NB4 (cell line): ENCODE measurements around the gene SRGAP3.

Source experiments
- DNase-seq: peaks from one replicate; pipeline ENCODE4 v3.0.0; 2010; ENCODE audit warnings: low read depth
- H3K4me3 ChIP-seq: one replicate; pipeline ENCODE4 v1.5.1; 2011; ENCODE audit warnings: mild to moderate bottlenecking, low read depth, low read length, moderate library complexity
- MYC ChIP-seq: IDR thresholded peaks from 2 replicates; pipeline ENCODE4 v1.6.1; 2011; ENCODE audit warnings: low read depth, low read length
- POLR2A ChIP-seq: IDR thresholded peaks from 2 replicates; pipeline ENCODE4 v1.6.1; 2011; ENCODE audit warnings: mild to moderate bottlenecking; ENCODE audit not compliant: insufficient read length; ENCODE audit errors: extremely low read depth
- TF ChIP-seq, protein P1 (sequence below): IDR thresholded peaks from one replicate; pipeline ENCODE4 v1.5.1; 2012; ENCODE audit warnings: low read depth, low read length
- TF ChIP-seq, protein P2 (sequence below): IDR thresholded peaks from 2 replicates; pipeline ENCODE4 v1.6.1; 2011; ENCODE audit warnings: low read depth, low read length

SRGAP3 gene

DNA sequence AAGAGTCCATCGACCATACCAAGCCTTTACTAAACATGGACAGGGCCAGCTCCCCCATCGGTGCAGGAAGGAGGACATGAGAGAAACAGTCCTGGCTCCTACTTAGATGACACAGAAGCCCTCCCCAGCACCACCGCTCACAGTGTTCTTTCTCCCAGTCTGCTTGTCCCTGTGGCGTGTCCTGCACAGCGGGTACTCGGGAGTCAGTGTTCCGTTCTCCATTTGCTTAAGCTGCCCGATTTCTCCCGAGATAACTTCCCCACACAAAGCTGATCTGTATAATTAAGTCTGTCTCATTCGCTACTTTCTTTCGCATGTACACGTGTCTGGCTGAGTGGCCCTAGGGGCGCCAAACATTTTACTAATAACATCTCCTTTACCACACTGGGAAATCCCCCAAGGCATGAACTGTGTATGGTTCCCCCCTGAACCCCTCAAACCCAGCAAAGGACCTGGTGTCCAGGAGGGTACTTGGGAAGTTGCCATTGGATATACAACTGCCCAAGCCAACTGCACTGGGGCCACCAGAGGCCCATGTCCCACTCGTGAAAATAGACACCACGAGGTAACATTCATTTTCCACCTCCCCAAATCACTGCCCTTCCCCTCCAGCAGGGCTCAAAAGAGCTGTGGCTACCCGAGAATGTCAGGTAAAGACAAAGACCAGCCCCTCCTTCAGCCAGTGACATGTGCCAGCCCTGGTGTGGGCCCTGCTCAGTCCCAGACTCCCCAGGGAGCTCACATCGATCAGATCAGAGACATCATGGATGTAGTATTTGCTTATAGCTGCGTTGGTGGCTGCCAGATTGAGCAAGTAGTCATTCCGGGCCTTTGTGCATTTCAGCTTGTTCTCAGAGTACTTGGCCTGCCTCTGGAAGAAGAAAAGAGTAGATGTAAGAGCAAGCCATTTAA lies 189.7 kb downstream of the SRGAP3 start:
- no peak overlapping the region for H3K4me3 ChIP-seq
- TF ChIP-seq POLR2A = no peak
- TF ChIP-seq, protein P1, sequence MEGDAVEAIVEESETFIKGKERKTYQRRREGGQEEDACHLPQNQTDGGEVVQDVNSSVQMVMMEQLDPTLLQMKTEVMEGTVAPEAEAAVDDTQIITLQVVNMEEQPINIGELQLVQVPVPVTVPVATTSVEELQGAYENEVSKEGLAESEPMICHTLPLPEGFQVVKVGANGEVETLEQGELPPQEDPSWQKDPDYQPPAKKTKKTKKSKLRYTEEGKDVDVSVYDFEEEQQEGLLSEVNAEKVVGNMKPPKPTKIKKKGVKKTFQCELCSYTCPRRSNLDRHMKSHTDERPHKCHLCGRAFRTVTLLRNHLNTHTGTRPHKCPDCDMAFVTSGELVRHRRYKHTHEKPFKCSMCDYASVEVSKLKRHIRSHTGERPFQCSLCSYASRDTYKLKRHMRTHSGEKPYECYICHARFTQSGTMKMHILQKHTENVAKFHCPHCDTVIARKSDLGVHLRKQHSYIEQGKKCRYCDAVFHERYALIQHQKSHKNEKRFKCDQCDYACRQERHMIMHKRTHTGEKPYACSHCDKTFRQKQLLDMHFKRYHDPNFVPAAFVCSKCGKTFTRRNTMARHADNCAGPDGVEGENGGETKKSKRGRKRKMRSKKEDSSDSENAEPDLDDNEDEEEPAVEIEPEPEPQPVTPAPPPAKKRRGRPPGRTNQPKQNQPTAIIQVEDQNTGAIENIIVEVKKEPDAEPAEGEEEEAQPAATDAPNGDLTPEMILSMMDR = no peak
- TF ChIP-seq MYC = no peak
- TF ChIP-seq, protein P2, sequence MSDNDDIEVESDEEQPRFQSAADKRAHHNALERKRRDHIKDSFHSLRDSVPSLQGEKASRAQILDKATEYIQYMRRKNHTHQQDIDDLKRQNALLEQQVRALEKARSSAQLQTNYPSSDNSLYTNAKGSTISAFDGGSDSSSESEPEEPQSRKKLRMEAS = no peak

DNA sequence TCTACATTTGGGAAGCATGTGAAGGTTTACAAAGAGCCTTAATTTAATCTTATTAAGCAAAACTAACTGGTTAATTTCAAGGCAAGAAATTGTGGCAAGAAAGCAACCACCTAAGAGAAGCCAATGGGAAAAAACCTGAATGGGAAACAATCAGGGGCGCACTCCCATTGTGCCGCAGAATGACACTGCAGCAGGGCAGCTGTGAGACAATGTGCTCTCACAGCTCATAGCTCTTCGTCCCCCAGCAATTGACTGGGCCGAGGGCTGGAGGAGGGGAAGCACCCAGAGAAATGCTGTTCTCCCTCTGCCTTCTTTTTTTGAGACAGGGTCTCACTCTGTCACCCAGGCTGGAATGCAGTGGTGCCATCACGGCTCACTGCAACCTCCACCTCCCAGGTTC lies 192.9 kb downstream of the SRGAP3 start:
- TF ChIP-seq MYC (no peak), POLR2A (no peak)
- TF ChIP-seq, protein P2 = no peak
- TF ChIP-seq, protein P1 = no peak
- no peak for DNase-seq

More for the DNA sequence above, 189.7 kb downstream of the SRGAP3 start:
- no peak for DNase-seq

DNA sequence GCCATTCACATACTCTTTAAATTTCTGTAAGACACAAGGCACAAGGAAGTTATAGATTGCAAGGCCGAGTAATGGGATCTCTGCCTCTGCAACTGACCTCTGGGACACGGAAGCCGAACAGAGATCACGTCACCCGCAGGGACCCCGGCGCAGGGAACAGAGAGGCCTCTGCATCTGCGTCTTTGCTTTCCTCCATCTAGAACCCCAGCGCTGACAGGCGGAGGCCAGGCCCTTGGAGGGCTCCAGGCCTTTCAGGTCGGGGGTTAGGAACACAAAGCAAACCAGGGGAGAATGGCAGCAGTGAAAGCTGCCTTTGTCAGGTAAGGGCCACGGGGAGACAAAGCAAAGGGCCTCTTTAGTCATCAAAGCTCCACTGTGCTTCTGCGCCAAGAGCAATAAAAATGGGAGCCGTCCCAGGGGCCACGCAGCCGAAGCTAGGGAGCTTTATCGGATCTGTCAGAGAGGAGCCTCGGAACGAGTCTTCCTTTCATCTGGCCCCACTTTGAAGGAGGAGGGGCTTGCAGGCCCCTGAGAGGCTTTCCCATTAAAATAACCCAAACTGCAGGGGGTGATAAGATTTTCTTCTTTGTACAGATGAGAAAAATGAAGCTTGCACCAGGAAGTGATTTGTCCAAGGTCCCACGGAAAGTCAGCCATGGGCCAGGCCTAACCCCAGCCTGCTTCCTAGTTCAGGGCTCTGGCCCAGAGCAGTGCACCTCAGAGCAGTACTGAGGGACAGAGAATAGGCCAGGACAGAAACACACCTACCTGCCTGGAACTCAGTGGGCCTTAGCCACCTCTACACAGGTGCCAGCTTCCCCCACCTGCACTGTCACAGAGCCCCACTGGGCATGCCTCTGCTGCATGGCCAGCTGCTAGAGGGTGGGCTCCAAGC lies 201.7 kb downstream of the SRGAP3 start:
- no peak for DNase-seq
- no peak overlapping the region for H3K4me3 ChIP-seq
- no peak for TF ChIP-seq POLR2A
- no peak for TF ChIP-seq MYC
- TF ChIP-seq, protein P1 = no peak
- TF ChIP-seq, protein P2 = no peak

More for the DNA sequence above, 192.9 kb downstream of the SRGAP3 start:
- no peak overlapping the region for H3K4me3 ChIP-seq

DNA sequence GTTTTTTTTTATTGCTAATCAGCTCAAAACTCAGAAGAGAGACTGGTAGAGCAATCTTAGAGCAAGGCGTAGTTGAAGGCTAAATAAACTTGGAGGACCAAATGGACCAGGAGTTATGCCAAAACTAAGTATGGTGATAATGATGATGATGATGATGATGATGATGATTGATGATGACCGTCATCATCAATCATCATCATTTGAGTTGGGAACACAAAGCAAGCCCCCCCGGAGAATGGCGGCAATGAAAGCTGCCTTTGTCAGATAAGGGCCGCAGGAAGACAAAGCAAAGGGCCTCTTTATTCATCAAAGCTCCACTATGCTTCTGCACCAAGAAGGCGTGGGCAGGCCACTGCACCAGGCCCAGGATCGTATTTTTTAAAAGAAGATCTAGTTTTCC lies 204.1 kb downstream of the SRGAP3 start:
- no peak overlapping the region for H3K4me3 ChIP-seq
- TF ChIP-seq, protein P2 = no peak
- TF ChIP-seq, protein P1 = no peak
- TF ChIP-seq MYC (no peak), POLR2A (no peak)
- DNase-seq = no peak

DNA sequence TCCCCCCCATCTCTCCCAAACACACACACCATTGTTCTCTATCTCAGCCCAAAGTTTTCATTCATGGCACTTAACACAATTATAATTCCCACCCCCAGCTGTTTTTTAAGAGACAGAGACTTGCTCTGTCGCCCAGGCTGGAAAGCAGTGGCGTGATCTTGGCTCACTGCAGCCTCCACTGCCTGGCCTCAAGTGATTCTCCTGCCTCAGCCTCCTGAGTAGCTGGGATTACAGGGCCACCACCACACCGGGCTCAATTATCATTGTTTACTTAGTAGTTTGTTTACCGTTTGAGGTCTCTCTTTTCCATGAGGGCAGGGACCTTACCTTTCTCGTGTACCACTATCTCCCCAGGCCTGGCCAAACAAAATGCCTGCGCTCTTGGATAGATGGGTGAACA lies 206.4 kb downstream of the SRGAP3 start:
- H3K4me3 ChIP-seq = no peak overlapping the region
- TF ChIP-seq POLR2A (no peak), MYC (no peak)
- TF ChIP-seq, protein P1 = no peak
- TF ChIP-seq, protein P2 = no peak
- no peak for DNase-seq
